AG09309 (cell line): ENCODE results near the gene FAM149B1.

Experiments
- DNase-seq: peaks from one replicate; pipeline ENCODE4 v3.0.0-alpha.2; 2010; ENCODE audit warnings: low read depth
- H3K4me3 ChIP-seq: 2 replicates; pipeline ENCODE4 v1.5.1; 2011; ENCODE audit warnings: mild to moderate bottlenecking, low read depth, low read length, moderate library complexity; ENCODE audit not compliant: control insufficient read depth
- TF ChIP-seq, protein P1 (sequence below): IDR thresholded peaks from 2 replicates; pipeline ENCODE4 v1.5.1; 2011; ENCODE audit warnings: mild to moderate bottlenecking, low read depth, low read length, inconsistent platforms; ENCODE audit not compliant: insufficient read depth, control insufficient read depth; ENCODE audit errors: missing control alignments

Gene FAM149B1

DNA sequence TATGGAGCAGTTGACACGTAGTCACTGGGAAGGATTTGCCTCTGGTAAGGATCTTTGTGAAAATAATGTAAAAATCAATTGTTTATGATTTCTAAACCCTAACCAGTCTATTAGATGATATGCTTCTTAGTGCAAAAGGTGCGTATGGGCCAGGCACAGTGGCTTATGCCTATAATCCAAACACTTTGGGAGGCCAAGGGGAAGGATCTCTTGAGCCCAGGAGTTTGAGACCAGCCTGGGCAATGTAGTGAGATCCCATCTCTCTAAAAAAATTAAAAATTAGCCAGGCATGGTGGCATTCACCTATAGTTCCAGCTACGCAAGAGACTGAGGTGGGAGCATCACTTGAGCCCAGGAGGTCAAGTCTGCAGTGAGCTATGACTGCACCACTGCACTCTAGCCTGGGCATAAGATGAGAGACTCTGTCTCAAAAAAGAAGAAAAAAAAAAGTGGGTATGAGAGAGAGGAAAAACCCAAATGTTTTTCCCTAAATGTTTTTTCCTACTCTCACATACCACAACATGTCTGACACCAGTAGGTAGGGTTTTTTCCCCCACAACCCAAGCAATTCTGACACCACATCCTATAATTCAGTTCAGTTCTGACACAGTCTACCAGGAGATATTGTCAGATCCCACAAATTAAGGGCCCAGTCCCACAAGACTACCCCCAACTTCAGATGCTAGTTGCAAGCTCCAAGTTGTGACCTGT, 42.6 kb downstream of the FAM149B1 start:
- no peak for DNase-seq

DNA sequence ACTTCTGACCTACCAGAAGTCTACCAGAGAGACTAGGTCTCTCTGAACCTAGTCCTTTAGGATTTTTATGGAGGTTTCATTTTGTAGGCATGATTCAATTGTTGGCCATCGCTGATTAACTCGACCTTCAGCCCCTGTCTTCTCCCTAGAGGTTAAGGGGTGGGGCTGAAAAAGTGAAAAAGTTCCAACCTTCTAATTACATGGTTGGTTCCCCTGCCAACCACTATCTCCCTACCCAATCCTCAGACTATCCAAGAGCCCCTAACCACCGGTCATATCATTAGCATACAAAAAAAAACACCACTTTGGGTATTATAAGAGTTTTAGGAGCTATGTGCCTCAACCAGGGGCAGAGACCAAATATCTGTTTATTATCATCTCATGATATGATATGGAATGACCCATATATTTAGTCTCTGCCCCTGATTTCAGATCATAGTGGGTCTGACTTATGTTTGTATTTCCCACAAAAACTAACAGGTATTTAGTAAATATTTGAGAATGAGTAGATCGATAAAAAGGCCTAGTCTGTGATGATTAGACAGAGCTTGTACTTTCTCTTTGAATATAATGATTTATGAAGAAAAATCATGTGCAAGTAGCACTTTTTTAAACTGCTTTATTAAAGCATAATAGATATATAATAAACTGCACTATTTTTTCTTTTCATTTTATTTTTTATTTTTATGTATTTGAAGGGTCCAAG, 43.3 kb downstream of the FAM149B1 start:
- no peak for DNase-seq
- H3K4me3 ChIP-seq: no peak overlapping the region
- TF ChIP-seq, protein P1, sequence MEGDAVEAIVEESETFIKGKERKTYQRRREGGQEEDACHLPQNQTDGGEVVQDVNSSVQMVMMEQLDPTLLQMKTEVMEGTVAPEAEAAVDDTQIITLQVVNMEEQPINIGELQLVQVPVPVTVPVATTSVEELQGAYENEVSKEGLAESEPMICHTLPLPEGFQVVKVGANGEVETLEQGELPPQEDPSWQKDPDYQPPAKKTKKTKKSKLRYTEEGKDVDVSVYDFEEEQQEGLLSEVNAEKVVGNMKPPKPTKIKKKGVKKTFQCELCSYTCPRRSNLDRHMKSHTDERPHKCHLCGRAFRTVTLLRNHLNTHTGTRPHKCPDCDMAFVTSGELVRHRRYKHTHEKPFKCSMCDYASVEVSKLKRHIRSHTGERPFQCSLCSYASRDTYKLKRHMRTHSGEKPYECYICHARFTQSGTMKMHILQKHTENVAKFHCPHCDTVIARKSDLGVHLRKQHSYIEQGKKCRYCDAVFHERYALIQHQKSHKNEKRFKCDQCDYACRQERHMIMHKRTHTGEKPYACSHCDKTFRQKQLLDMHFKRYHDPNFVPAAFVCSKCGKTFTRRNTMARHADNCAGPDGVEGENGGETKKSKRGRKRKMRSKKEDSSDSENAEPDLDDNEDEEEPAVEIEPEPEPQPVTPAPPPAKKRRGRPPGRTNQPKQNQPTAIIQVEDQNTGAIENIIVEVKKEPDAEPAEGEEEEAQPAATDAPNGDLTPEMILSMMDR: no peak

More for the DNA sequence above, 42.6 kb downstream of the FAM149B1 start:
- no peak overlapping the region for H3K4me3 ChIP-seq
- TF ChIP-seq, protein P1: no peak

GRCh38 chr10:73215749-73216148, 47.8 kb downstream of the FAM149B1 start:
- no peak overlapping the region for H3K4me3 ChIP-seq
- no peak for DNase-seq
- TF ChIP-seq, protein P1: no peak

DNA sequence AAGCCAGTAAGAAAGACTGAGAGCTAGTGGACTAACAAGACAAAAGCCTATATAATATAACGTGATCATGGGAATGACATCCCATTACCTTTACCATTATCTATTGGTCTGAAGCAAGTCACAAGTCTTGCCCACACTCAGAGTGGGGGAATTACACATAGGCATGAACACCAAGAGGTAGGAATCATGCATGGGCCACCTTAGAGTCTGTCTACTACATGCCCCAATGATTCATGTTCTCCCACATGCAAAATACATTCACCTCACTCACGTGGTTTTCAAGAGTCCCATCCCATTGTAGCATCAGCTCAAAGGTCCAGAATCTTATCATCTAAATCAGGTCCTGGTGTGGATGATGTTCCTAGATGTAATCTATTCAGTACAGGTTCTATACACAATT, 49.7 kb downstream of the FAM149B1 start:
- H3K4me3 ChIP-seq: no peak overlapping the region
- TF ChIP-seq, protein P1: no peak
- no peak for DNase-seq

DNA sequence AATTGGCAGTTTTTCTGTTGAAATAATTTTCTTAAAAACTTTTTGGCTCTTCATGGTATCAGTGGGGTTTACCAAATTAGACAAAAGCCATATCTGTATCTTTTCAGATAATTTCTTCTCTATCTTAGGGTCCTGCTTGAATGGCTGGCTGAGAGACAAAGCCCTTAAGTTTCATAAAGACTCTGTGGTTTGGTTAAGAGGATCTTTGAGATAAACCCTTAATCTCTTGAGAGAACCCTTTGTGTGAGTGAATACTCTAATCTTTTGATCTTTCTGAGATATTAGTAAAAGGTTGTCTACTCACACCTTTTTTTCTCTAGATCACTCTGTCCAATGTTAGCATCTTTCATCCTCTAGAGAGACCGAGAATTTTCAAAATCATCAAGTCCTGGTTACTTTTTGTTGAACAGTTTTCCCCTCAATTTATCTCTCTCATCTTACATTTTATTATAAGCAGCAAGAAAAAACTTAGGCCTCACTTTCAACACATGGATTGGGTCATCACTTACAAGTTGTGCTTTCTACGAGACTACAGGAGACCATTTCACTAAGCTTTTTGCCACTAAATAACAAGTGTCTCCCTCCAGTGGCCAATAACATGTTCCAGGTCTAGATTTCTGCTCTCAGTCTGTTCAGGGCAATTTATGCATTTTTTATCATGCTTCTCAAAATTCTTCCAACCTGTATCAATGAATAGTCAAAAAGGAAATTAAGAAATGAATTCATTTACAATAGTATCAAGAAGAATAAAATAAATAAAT, 50.7 kb downstream of the FAM149B1 start:
- no peak for DNase-seq
- TF ChIP-seq, protein P1: peak; percentile 36
- no peak overlapping the region for H3K4me3 ChIP-seq

DNA sequence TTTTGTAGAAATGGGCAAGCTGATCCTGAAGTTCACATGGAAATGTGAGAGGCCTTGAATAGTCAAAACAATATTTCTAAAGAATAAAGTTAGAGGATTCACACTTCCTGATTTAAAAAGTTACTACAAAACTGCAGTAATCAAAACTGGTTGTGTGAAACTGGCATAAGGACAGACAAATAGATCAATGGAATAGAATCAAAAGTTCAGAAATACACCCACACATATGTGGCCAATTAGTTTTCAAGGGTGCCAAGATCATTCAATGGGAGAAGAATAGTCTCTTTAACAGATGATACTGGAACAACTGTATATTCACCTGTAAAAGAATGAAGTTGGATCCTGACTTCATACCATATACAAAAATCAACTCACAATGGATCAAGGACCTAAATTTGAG, 51.5 kb downstream of the FAM149B1 start:
- no peak overlapping the region for H3K4me3 ChIP-seq
- TF ChIP-seq, protein P1: no peak
- DNase-seq: no peak
